AG10803 (cell line): ENCODE measurements around the gene CLCF1.

Experiments
- DNase-seq: peaks from one replicate; pipeline ENCODE4 v3.0.0; 2010; ENCODE audit warnings: low read depth
- H3K4me3 ChIP-seq: 2 replicates; pipeline ENCODE4 v1.5.1; 2011; ENCODE audit warnings: mild to moderate bottlenecking, low read length, control low read depth
- CTCF ChIP-seq: conservative IDR thresholded peaks from 2 replicates; pipeline ENCODE4 v1.5.1; 2011; ENCODE audit warnings: mild to moderate bottlenecking, low read length, control low read depth, inconsistent platforms

CLCF1 gene

GRCh38 chr11:67316882-67317204, 56.6 kb downstream of the CLCF1 start:
- no peak for DNase-seq
- H3K4me3 ChIP-seq, result peak overlapping the region; percentile 95
- no peak for TF ChIP-seq CTCF

- TF ChIP-seq CTCF, result no peak
- DNase-seq, result no peak
- no peak overlapping the region for H3K4me3 ChIP-seq
Observed at GRCh38 chr11:67315325-67315909, 58.0 kb downstream of the CLCF1 start.

- no peak for TF ChIP-seq CTCF
- H3K4me3 ChIP-seq, result no peak overlapping the region
- DNase-seq, result no peak
Observed at GRCh38 chr11:67314218-67314617, 59.2 kb downstream of the CLCF1 start.
